CMK (cell line): ENCODE measurements around the gene GRB2.

ENCODE experiments used
- DNase-seq: peaks from one replicate; pipeline ENCODE4 v3.0.0-alpha.2; 2010; ENCODE audit warnings: low read depth

The GRB2 gene

DNA sequence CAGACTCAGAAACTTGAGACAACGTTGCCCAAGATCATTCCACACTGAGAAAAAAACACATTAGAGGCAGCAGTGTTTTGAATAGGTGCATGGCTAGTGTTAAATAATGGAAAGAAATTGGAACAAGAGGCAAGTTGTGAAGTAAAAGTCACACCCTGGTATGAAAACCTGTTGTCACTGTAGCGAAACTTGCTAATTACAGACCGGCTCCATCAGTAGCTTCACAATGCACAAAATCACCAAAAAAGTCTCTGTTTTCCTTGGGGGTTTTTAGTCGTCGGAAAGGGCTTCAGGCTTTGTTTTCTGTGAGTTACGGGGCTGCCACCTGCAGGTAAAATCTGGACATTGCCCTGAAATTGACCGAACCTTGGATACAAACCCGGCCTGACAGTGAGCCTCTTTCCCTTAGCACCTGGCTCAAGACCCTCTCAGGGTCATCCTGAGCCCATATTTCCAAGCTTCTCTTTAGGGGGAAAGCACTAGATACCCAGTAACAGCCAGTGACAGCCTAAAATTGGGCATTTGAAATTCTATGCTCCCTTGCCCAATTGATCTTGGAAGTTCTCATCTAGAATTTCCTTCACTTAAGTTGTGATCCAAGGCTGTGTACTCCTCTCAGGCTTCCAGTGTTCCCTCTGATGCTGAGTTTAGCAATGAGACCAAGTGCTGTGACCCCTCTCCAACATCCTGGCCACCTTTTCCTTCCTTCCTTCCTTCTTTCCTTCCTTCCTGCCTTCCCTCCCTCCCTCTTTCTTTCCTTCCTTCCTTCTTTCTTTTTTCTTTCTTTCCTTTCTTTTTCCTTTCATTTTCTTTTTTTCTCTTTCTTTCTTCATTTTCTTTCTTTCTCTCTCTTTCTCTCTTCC lies 7.2 kb upstream of the GRB2 start:
- no peak for DNase-seq

DNA sequence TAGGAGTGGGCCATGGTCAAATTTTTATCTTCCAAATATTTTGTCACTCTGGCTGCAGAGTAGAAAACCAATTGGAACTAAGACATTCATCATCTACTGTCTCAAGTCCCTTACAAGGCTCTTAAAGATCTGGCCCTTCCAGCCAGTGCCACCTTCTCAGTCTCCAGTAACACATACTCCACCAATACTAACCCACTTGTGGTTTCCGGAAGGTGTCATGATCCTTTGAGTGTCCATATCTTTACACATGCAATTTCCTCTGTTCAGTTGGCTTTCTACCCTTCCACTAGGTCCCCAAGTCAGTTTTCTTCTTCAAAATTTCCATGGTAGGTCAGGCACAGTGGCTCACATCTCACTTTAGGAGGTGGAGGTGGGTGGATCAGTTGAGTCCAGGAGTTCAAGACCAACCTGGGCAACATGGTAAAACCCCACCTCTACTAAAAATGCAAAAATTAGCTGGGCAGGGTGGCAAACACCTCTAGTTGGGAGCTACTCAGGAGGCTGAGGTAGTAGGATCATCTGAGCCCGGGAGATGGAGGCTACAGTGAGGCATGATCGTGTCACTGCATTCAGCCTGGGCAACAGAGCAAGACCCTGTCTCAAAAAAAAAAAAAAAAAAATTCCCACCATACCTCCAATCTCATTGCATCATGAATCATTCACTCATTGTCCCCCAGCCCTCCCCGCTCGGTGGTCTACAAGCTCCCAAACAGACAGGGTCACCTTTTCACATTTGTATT lies 6.0 kb upstream of the GRB2 start:
- peak; percentile 66 for DNase-seq

GRCh38 chr17:75410141-75410540 lies 4.7 kb upstream of the GRB2 start:
- DNase-seq = no peak

- no peak for DNase-seq
Observed at GRCh38 chr17:75407655-75408352, 2.3 kb upstream of the GRB2 start.

DNA sequence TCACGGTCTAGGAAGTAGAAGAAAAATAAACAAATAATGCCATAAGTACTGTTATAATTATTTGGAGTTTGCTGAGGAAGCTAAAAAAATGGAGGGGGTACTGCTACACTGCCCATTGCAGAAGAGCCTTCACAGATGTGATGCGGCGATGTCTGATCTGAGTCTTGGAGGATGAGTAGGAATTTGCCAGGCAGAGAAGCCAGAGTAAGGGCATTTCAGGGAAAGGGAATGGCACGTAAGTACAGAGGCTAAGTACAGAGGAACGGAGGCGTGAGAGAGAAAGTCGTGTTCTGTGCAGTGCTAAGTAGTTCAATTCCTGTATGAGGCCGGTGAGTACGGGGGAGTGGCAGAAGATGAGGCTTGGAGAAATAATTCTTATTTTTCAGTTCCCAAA lies 741 bp upstream of the GRB2 start:
- no peak for DNase-seq

DNA sequence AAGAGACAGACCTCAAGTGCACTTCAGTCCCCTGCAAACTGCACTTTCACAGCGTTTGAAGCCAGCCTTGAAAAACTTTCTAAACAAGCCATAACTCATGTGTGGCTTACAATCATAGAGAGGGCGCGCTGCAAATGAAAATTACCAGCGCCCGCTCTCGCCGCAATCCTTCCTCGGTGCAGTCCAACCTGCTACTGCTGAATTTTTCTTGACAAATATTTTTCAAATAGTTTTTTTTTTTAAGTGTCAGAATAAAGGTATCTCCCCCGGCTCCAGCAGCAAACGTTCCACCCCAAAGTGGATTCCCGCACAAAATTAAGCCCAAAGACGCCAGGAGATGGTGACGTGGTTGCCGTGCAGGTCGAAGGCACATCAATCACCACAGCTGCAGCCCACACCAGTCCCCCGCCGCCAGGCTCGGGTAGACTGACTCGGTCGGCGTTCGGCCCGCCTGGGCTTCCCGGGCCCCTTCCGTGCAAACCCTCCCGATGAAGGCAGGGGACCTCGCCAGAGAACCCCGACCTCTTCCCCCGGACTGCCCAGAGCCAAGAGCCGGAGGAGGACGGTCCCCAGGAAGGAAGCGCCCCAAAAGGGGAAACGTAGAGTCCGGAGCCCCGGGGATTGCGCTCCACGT lies 630 bp downstream of the GRB2 start:
- DNase-seq = no peak

GRCh38 chr17:75404223-75404730 lies 1.2 kb downstream of the GRB2 start:
- no peak for DNase-seq

DNA sequence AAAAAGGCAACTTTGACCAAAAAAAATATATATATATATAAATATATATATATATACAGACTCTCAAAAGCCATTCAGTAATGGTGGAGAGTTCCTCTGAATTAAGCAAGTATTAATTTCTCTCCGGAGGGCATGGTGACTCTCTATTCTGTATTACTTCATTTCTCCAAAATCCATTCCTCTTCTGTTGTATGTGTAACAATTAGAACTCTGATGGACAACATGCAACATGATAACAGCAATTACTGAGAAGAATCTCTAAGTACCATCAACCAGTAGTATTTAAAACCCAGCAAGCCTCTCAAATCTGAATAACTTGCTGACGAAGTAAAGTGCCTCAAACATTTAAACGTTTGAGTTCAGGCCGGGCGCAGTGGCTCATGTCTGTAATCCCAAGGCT lies 2.3 kb downstream of the GRB2 start:
- DNase-seq = no peak

DNA sequence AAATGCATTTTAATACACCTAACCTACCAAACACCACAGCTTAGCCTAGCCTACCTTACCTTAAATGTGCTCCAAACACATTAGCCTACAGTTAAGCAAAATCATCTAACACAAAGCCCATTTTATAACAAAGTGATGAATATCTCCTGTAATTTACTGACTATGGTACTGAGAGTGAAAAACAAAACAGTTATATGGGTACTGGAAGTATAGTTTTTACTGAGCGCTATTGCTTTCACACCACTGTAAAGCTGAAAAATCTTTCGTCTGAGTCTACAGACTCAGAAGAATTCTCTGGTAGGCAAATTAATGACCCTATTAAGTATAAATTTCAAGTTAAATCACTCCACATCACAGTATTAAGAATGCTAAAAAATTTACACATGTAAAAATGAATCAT lies 3.5 kb downstream of the GRB2 start:
- DNase-seq = no peak

DNA sequence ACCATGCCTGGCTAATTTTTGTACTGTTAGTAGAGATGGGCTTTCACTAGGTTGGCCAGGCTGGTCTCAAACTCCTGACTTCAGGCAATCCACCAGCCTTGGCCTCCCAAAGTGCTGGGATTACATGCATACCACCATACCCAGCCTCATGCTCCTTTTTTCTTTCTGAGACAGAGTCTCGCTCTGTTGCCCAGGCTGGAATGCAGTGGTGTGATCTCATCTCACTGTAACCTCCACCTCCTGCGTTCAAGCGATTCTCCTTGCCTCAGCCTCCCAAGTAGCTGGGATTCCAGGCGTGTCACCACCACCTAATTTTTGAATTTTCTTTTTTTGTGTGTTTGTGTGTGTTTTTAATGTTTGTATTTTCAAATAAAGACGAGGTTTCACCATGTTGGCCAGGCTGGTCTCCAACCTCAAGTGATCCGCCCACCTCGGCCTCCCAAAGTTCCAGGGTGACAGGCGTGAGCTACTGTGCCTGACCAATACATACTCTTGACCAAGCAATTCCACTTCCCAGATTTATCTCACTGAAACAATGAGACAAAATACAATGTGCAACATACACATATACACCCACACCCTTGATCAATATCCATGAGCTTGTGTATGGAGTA lies 5.0 kb downstream of the GRB2 start:
- no peak for DNase-seq

DNA sequence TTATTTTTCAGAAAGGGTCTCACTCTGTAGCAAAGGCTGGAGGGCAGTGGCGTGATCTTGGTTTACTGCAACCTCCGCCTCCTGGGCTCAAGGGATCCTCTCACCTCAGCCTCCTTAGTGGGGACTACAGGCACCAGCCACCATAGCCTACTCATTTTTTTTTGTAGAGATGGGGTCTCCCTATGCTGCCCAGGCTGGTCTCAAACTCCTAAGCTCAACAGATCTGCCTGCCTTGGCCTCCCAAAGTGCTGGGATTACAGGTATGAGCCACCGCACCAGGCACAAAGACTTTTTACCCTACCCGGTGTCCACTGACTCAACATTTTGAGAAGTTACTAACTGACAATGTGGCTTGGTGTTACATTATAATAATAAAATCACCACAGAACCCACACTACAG lies 7.2 kb downstream of the GRB2 start:
- DNase-seq = no peak

DNA sequence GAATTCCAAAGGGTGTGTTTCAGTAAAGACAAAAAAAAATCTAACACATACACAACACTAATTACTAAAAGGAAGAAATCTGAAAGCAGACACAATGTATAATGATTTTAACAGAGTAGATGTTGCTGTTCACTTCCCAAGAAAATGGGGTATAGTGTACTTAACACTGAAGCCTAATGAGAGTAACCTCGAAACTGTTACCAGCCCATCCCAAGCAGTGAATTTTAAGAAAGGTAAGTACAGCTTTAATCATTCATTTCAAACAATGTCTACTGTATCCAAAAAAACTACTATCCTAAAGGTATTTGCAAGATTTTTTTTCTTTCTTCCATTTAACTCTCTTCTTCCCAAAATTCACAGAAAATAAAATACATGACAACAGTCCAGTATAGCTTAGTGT lies 8.3 kb downstream of the GRB2 start:
- no peak for DNase-seq

DNA sequence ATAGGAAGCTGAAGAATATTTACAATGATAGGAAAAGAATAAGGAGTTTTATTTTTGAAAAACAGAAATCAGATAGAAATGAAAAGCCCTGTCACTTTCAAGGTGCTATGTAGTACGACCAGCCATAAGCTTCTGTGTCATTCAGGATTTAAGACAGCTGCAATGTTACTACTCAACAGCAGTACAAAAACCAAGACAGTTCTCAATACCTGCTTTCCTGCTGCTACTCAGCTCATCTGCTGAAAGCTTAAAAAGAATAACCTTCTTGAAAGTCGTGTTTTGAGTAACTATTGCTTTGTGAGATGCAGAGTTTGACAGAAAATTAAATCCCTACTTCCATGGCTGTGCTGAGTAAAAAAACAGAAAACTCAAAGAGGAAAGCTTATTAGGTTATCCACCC lies 8.7 kb downstream of the GRB2 start:
- DNase-seq = no peak

- no peak for DNase-seq
Observed at GRCh38 chr17:75396025-75396424, 9.5 kb downstream of the GRB2 start.

GRCh38 chr17:75394332-75394918 lies 11.1 kb downstream of the GRB2 start:
- DNase-seq = no peak

DNA sequence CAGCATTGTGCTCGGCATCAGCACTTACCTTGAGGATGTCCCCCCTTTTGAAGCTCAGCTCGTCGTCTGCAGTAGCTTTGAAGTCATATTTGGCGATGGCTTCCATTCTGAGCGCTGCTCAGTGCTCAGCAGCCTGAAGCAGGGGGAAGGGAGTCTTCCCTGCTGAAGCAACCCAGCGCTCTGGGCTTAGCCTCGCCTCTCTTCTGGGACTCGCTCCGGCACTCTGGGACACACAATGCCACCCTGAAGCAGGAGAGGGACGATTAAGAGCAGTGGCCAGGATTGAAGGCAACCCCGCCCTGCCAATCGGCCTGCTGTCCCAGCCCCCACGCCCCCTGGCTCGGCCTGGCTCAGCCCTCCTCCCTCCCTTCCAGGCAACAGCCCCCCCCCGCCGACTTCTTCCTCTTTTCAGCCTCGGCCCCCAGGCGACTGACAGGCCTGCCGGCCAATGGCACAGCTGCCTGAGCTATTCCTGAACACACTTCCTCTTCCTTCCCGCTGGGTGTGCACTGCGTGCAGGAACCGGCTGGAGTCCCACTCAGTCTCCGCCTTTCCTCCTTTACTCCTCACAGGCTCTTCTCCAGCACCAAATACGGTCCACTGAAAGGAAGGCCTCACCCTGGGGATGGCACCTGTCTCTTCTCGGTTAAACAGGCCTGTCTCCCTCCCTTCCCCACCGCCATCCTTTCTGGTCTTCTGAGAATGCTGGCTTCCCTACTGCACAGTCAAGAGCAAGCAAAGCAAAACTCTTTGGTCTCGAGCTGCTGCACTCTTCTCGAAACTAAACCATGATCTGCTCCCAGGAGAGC lies 11.8 kb downstream of the GRB2 start:
- DNase-seq = peak; percentile 94

DNA sequence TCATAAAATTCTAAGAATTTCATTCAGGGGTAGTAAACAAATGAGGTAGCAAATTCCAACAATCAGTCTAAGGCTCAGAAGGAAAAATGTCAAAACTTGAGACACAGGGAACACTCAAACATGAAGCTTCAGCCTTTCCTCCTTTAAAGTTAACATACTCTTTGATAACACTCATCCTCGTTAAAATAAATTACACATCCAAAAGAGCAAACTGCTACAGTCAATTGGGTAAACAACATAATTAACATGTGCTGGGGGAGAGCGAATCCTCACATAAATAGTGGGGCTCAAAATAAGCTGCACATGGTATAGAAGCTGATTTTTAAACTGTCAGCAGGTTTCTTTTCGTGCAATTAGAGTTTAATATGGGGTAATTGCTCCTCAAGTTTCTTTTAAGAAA lies 12.9 kb downstream of the GRB2 start:
- DNase-seq = no peak

- DNase-seq = no peak
Observed at GRCh38 chr17:75390982-75391381, 14.5 kb downstream of the GRB2 start.

DNA sequence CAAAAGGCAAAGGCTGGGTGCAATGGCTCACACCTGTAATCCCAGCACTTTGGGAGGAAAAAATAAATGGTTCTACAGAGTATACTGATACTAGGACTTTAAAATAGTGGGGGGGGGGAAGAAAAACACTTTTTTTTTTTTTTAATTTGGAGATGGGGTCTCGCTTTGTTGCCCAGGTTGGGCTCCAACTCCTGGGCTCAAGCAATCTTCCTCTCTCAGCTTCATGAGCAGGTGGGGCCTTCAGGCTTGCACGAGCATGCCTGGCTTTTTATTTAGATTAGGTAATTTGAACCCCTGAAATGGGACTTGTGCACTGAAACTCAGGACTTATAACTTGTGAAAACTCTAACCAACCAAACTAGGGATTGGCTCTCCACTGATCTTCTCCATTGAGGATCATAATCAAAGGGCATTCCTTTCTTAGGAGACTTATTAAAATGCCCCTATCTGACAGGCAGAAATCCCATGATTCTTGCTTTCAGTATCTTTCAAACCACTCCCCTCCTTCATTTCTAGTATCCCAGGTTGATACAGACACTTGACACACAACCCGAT lies 16.9 kb downstream of the GRB2 start:
- DNase-seq = no peak

DNA sequence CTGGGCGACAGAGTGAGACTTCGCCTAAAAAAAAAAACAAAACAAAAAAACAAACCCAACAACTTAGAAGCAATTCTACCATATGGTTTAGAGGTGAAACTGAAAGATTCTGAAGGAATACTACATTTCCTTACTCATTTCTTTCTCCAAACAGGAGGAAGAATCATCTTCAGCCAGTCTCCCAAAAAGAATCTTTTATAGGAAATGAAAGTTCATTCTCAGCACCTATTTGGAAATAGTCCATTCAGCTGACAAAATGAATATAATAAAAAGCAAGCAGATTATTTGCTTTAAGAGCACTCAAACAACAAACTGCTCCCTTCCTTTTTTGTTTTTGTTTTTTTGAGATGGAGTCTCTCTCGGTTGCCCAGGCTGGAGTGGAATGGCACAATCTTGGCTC lies 17.7 kb downstream of the GRB2 start:
- no peak for DNase-seq
